Right ventricle myocardium superior (tissue), 1 donor: Measurements from ENCODE around the gene SLC17A9. TPM values are rescaled to one million over a fixed set of nuclear protein-coding genes. Genes with fewer than 3 reads are reported as not detected.

Experiments
- ATAC-seq: fragments of 200-7000 bp; cut with Tn5 transposase; one replicate; pipeline ENCODE4 v1.9.1; 2020; ENCODE audit warnings: mild to moderate bottlenecking; ENCODE audit not compliant: poor library complexity
- DNase-seq: peaks from one replicate; pipeline ENCODE4 v3.0.0-alpha.2; 2020
- intact Hi-C: fragments of 100-400 bp; cut with DNase I; formaldehyde crosslinking; loops from one replicate; pipeline ENCODE4 v1.11.2; 2022
- total RNA-seq: library from RNA; stranded (reverse); fragmentation: NEBNext Ultra II Directional; extraction: Animal tissue kit (Norgen Biotek cat#: 25700); gene quantifications from one replicate; pipeline ENCODE4 v1.2.1, GENCODE V29; 2021
- donor health status: DM: no; HTN: yes; CAD: no; lungs with severe emphysema.

Gene SLC17A9
- total RNA-seq, 1 donor from 2014 or later: 0.73 TPM

GRCh38 chr20:63017826-63018411, 65.4 kb downstream of the SLC17A9 start:
- DNase-seq (peak; percentile 14), ATAC-seq (no peak)
- intact Hi-C loops: no loop called here

Other genes with a start within 250 kb of the SLC17A9 start
- gene NTSR1, start 243.9 kb upstream of the SLC17A9 start, total RNA-seq: not detected
- 10.2 TPM for gene MRGBP, start 156.2 kb upstream of the SLC17A9 start, total RNA-seq
- 17.8 TPM for gene OGFR, start 147.9 kb upstream of the SLC17A9 start, total RNA-seq
- gene COL9A3, start 135.7 kb upstream of the SLC17A9 start, total RNA-seq: 2.7 TPM
- 6.1 TPM for gene TCFL5, start 90.9 kb upstream of the SLC17A9 start, total RNA-seq
- gene DIDO1, start 26.2 kb upstream of the SLC17A9 start, total RNA-seq: 32.3 TPM
- gene GID8, start 14.6 kb upstream of the SLC17A9 start, total RNA-seq: 15.5 TPM
- not detected for gene BHLHE23, start 54.3 kb downstream of the SLC17A9 start, total RNA-seq